Osteocyte (in vitro differentiated cells): ENCODE results near the gene DDX24. TPM values are rescaled to one million over a fixed set of nuclear protein-coding genes. Genes with fewer than 3 reads are reported as not detected.

Experiments
- DNase-seq: peaks from one replicate; pipeline ENCODE4 v3.0.0; 2021; ENCODE audit warnings: mixed read lengths; ENCODE audit not compliant: unreplicated experiment; ENCODE audit errors: extremely low spot score
- H3K27ac Mint-ChIP-seq: one replicate; pipeline ENCODE4 v1.8.0; 2021; ENCODE audit warnings: mild to moderate bottlenecking, mixed read lengths; ENCODE audit not compliant: unreplicated experiment
- H3K27me3 Mint-ChIP-seq: one replicate; pipeline ENCODE4 v1.8.0; 2021; ENCODE audit warnings: mixed read lengths; ENCODE audit not compliant: unreplicated experiment
- H3K36me3 Mint-ChIP-seq: one replicate; pipeline ENCODE4 v1.8.0; 2021; ENCODE audit warnings: mixed read lengths; ENCODE audit not compliant: unreplicated experiment
- H3K4me1 Mint-ChIP-seq: one replicate; pipeline ENCODE4 v1.8.0; 2021; ENCODE audit warnings: mixed read lengths; ENCODE audit not compliant: unreplicated experiment
- H3K4me3 Mint-ChIP-seq: one replicate; pipeline ENCODE4 v1.8.0; 2021; ENCODE audit warnings: mild to moderate bottlenecking, moderate library complexity, mixed read lengths; ENCODE audit not compliant: unreplicated experiment
- H3K9me3 Mint-ChIP-seq: one replicate; pipeline ENCODE4 v1.8.0; 2021; ENCODE audit warnings: mixed read lengths; ENCODE audit not compliant: unreplicated experiment
- total RNA-seq: library from RNA; stranded (reverse); gene quantifications from 2 replicates; pipeline ENCODE4 v1.2.1, GENCODE V29; 2021
- TF ChIP-seq, protein P1 (sequence below): fragments of 200-600 bp; sonication (generic); IDR thresholded peaks from 2 replicates; pipeline ENCODE4 v1.5.0; 2021; ENCODE audit warnings: antibody characterized with exemption, mild to moderate bottlenecking, moderate library complexity

DDX24 gene
- total RNA-seq, 1 donor from 2014 or later = 167 TPM

DNA sequence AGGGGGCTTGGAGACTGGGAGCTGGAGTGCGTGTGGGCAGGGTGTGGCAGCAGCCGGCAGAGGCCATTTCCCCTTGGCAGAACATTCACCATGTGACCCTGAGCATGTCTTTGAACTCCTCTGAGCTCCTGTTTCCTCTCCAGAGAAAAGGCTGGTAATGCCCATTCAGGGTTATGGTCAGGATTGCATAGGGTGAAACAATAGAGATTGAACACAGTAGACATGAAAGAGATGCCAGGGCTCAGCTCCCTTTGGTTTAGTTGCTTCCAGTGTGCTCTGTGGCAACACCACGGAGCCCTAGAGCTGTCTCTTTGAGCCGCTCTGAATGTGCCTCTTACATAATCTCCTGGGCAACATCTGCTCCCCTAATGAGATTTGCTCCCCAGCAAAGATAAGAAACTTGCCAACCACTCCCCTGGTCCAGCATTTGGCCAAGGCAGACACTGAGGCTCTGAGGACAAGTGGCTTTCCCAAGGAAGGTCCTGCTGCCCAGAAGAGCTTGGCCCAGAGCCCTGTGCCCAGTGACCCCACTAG, 34.1 kb upstream of the DDX24 start:
- H3K4me3 Mint-ChIP-seq = no peak overlapping the region
- DNase-seq = no peak
- no peak overlapping the region for H3K27ac Mint-ChIP-seq
- H3K36me3 Mint-ChIP-seq = no peaks in the 10 kb centered on the region
- H3K9me3 Mint-ChIP-seq = no peaks in the 10 kb centered on the region
- H3K4me1 Mint-ChIP-seq = peaks cover 9% of the 10 kb centered on the region
- TF ChIP-seq, protein P1, sequence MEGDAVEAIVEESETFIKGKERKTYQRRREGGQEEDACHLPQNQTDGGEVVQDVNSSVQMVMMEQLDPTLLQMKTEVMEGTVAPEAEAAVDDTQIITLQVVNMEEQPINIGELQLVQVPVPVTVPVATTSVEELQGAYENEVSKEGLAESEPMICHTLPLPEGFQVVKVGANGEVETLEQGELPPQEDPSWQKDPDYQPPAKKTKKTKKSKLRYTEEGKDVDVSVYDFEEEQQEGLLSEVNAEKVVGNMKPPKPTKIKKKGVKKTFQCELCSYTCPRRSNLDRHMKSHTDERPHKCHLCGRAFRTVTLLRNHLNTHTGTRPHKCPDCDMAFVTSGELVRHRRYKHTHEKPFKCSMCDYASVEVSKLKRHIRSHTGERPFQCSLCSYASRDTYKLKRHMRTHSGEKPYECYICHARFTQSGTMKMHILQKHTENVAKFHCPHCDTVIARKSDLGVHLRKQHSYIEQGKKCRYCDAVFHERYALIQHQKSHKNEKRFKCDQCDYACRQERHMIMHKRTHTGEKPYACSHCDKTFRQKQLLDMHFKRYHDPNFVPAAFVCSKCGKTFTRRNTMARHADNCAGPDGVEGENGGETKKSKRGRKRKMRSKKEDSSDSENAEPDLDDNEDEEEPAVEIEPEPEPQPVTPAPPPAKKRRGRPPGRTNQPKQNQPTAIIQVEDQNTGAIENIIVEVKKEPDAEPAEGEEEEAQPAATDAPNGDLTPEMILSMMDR = no peak
- H3K27me3 Mint-ChIP-seq = peaks cover 11% of the 10 kb centered on the region

DNA sequence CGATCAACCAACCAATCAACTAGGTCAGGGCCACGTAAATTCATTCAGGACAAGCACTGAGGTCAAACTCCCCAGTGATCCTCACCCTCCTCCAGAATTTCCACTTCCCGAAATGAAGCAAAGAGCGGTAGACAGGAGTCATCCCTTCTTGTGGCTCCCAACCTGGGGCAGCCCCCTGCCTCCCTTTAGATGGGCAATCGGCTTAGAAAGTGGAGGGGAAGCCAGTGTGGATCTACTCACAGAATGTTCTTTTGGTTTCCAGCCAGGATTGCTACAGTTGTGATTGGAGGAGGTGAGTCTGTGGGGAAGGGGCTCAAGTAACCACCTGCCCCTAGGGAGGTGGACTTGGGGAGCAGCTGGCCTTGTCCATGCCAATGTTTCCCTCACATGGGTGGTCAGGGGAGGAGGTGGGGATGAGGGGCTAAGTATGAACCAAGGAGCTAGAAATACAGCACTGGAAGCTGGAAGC, 33.6 kb upstream of the DDX24 start:
- Mint-ChIP-seq H3K4me3 (no peak overlapping the region), H3K36me3 (no peaks in the 10 kb centered on the region), H3K27me3 (peaks cover 11% of the 10 kb centered on the region), H3K4me1 (peaks cover 9% of the 10 kb centered on the region), H3K9me3 (no peaks in the 10 kb centered on the region), H3K27ac (no peak overlapping the region)
- TF ChIP-seq, protein P1 = no peak
- DNase-seq = no peak

DNA sequence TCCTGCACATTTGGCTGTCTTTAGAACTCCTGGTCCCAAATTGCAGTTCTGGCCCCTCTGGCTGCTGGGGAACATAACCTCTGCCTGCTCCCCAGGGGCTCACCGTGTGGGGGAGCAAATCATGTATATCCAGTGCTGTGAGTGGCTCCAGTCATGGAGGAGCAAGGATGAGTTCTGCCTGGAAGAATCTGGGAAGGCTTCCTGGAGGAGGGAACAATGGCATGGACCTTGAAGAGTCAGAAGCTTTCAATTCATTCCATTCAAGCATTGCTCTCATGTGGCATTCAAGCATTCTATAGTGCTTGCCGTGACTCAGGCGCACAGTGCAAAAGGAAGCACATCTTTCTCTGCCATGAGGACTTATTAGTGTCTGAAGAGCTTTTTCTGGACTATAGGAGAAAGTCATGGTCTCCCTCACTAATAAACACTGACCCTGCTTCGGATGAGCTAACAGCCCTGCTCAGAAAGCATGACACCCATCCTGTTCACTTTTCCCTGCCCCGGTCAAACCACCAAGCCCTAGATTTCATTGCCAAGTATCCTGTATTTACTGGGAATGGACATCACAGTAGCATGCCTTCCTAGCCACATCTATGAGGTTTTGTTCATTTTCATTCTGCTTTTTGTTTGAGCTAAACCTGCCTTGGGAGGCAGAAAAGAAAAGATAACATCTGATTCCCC, 33.0 kb upstream of the DDX24 start:
- H3K9me3 Mint-ChIP-seq = no peaks in the 10 kb centered on the region
- H3K36me3 Mint-ChIP-seq = no peaks in the 10 kb centered on the region
- no peak overlapping the region for H3K4me3 Mint-ChIP-seq
- TF ChIP-seq, protein P1 = no peak
- H3K27me3 Mint-ChIP-seq = peaks cover 11% of the 10 kb centered on the region
- no peak overlapping the region for H3K27ac Mint-ChIP-seq
- H3K4me1 Mint-ChIP-seq = peaks cover 9% of the 10 kb centered on the region
- DNase-seq = no peak

DNA sequence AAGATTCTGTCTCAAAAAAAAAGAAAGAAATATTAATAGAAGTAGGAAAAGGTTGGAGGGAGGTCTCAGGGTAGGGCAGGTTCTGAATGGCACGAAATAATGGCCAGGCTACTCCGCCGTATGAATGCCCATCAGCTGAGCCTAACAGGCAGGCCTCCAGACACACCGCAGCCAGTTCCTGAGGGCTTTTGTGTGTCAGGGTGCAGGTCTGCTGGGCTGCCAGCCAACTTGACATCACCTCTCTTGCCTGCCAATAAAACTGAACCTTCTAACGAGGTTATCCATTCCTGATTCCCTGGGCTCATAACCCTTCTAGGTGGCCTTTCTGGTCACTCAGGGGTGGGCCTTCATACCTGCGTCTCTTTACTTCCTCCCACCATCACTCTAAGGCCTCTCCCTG, 32.5 kb upstream of the DDX24 start:
- TF ChIP-seq, protein P1 = no peak
- peaks cover 9% of the 10 kb centered on the region for H3K4me1 Mint-ChIP-seq
- DNase-seq = no peak
- peaks cover 11% of the 10 kb centered on the region for H3K27me3 Mint-ChIP-seq
- no peaks in the 10 kb centered on the region for H3K9me3 Mint-ChIP-seq
- no peaks in the 10 kb centered on the region for H3K36me3 Mint-ChIP-seq
- no peak overlapping the region for H3K4me3 Mint-ChIP-seq
- H3K27ac Mint-ChIP-seq = no peak overlapping the region

DNA sequence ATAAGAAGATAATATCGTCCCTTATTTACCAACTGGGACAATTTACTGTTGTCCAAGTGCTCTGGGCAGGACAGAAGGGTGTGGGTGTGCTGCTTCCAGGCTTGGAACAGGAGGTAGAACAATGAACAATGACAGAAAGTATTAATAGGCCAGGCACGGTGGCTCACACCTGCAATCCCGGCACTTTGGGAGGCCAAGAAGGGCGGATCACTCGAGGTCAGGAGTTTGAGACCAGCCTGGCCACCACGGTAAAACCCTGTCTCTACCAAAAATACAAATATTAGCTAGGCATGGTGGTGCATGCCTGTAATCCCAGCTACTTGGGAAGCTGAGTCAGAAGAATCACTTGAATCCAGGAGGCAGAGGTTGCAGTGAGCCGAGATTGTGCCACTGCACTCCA, 32.1 kb upstream of the DDX24 start:
- no peak for DNase-seq
- TF ChIP-seq, protein P1 = no peak
- no peak overlapping the region for H3K4me3 Mint-ChIP-seq
- H3K36me3 Mint-ChIP-seq = no peaks in the 10 kb centered on the region
- peaks cover 11% of the 10 kb centered on the region for H3K27me3 Mint-ChIP-seq
- H3K9me3 Mint-ChIP-seq = no peaks in the 10 kb centered on the region
- peaks cover 9% of the 10 kb centered on the region for H3K4me1 Mint-ChIP-seq
- H3K27ac Mint-ChIP-seq = no peak overlapping the region
